GM18505 (cell line): Measurements from ENCODE around the gene FAM47E.
"Not testable (repeated sequence)": the region's sequence is repeated elsewhere in the genome, so short reads cannot be mapped to it uniquely, and the experiment has no call there.

Experiments
- ATAC-seq: cut with Tn5 transposase; IDR thresholded peaks from one replicate; pipeline ENCODE4 v1.9.1; 2021; ENCODE audit not compliant: unreplicated experiment
- POLR2A ChIP-seq: IDR thresholded peaks from 4 replicates; pipeline ENCODE4 v1.6.1; 2011; ENCODE audit warnings: borderline replicate concordance; ENCODE audit not compliant: insufficient read depth, insufficient read length; ENCODE audit errors: extremely low read depth

The FAM47E gene

DNA sequence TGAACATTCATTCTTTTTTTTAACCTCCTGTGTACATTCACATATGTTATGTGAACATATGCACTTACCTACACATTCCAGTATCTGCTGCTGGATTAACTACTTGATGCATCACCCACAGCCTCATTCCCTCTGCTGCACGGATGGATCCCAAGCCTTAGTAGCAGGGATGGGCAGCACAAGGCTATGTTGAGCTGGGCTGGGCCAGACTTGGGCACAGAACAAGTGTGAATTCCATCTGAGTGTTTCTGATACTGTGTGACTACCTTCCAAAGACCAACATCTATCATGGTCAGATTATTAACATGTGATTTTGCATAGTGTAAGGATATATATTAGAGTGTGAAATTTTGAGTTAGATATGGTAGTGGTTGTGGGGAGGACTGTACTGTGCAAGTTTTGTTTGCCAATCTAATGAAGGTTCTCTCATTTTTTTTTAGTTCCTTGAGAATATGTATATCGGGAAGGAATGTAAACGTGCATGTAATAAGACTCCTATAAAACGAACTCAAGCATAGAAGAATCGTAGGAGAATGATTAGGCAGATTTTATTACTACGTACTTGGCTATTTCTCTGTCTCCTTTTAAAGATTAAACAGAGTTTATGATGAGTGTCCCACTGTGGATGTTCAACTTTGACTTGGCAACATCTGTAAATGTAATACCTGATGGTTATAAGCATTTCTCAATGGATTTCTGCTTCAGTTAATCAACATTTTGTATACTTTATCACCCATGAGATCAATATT lies 31.6 kb downstream of the FAM47E start:
- TF ChIP-seq POLR2A = no peak
- no peak for ATAC-seq

- no peak for TF ChIP-seq POLR2A
- no peak for ATAC-seq
Observed at GRCh38 chr4:76283900-76284299, 32.4 kb downstream of the FAM47E start.

DNA sequence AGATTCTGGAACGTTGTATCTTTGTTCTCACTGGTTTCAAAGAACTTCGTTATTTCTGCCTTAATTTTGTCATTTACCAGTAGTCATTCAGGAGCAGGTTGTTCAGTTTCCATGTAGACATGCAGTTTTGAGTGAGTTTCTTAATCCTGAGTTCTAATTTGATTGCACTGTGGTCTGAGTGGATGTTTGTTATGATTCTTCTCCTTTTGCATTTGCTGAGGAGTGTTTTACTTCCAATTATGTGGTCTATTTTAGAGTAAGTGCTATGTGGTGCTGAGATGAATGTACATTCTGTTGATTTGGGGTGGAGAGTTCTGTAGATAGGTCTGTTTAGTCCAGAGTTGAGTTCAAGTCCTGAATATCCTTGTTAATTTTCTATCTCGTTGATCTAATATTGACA lies 36.3 kb downstream of the FAM47E start:
- not testable (repeated sequence) for ATAC-seq

- no peak for ATAC-seq
- no peak for TF ChIP-seq POLR2A
Observed at GRCh38 chr4:76292730-76293129, 41.2 kb downstream of the FAM47E start.

GRCh38 chr4:76293772-76294171 lies 42.3 kb downstream of the FAM47E start:
- no peak for ATAC-seq
- no peak for TF ChIP-seq POLR2A

GRCh38 chr4:76296286-76296820 lies 44.8 kb downstream of the FAM47E start:
- no peak for ATAC-seq
- TF ChIP-seq POLR2A = no peak

DNA sequence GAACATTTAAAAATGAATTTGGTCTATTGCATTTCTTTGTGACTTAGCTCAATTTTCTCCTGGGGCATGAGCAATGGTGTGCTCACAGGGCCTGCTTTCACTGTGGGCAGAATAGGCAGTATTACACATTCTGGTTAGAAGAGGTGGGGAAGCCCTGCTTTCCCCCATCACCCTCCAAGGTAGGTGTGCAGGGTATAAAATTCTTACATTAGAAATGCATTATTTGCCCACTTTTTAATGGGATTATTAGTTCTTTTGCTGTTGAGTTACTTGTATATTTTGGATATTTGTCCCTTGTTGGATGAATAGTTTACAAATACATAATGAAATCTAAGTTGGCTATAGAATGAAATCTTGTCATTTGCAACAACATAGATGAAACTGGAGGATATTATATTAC lies 46.7 kb downstream of the FAM47E start:
- TF ChIP-seq POLR2A = no peak
- no peak for ATAC-seq

DNA sequence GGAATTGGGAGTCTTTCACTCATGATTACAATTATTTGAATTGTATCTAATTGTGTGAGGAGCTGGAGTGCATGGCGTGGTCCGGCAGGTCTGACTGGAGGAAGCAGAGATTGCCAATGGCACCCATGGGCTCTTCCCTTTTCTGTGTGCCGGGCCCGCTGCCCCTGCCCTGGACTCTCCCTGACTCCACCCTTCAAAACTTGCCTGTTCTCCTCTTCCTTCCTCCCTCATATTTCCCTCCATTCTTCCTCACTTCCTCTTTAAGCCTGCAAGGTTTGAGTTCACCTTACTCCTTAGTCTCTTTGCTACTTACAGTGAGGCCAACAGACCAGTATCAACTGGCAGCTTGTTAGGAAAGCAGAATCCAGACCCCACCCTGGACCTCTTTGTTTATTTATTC lies 48.5 kb downstream of the FAM47E start:
- no peak for TF ChIP-seq POLR2A
- ATAC-seq = no peak

DNA sequence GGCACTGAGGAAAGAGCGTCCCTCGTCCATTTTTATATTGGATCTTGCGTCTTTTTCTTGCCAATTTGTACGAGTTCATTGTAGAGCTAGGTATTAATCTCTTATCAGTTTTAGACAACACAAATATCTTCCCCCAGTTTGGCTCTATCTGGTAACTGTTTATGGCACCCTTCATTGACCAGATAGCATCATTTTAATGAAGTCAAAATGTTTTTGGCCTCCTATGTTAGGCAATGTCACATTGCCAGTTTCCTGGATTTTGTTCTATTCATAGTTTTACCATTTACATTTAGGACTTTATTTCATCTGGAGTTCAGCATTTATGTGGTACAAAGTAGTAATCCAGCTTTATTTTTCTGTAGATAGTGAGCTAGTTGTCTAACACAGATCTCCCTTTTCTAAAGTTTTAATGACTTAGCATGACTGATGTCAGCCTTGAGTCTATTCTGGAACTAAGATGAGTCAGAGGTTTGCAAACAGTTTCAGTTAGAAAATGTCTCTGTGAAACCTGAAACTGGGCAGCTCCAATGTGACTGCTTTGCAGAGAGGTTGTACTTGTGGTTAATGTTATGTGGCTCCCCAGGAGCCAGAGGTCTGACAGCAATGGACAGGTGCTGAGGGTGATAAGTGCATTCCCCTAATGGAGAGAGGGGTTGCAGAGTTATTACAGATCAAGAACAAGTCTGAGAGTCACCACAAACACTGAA lies 49.7 kb downstream of the FAM47E start:
- no peak for TF ChIP-seq POLR2A
- ATAC-seq = peak; percentile 98

DNA sequence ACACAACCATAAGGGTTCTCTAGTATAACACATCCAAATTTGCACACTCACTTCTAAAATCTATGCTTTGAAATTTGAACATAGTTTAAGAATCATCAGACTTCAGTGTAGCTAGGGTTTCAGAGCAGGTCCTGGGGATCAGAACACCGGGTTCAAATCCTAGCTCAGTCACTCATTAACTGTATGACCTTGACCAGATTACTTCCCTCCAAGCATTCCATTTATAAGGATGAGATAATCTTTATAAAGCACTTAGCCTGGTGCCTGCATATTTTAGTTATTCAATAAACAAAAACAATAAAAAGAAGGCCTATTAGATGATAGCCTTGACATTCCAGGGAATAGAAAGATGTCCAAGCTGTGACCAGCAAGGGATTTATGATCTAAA lies 50.2 kb downstream of the FAM47E start:
- no peak for TF ChIP-seq POLR2A
- no peak for ATAC-seq

GRCh38 chr4:76302826-76303438 lies 51.4 kb downstream of the FAM47E start:
- TF ChIP-seq POLR2A = no peak
- no peak for ATAC-seq

DNA sequence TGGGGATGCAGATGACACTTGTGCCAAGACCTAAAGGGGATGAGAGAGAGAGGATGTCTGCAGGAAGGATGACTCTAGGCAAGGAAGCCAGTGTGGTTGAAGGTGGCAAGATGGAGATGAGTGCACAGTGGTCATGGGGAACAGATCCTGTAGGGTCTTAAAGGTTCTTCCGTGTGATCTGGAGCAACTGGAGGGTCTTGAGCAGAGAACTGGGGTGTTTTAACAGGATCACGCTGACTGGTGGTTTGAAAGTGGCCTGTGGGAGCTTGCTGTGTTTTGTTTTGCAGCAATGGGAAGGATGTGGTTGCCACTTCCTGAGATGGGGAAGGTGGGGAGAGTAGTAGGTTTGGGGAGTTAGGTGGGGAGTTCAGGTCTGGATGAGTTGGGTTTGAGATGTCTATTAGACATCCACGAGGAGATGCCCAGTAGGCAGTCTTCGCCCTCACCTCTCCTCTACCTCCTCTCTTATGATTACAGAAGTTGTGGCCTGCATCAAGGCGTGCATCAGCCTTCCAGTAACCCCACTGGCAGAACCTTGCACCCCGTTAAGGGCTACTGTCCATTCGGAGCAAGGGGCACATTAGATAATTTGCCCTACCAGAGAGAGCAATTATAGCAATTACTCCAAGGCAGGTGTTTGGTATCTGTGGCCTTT lies 53.6 kb downstream of the FAM47E start:
- TF ChIP-seq POLR2A = no peak
- ATAC-seq = no peak

GRCh38 chr4:76305971-76306881 lies 54.7 kb downstream of the FAM47E start, which contains the start of gene STBD1:
TSS of gene STBD1 (plus strand) at chr4:76306733. CDS start at chr4:76306770, 37 bp downstream.
- no peak for TF ChIP-seq POLR2A
- ATAC-seq = no peak
